Measurements from ENCODE around the gene LRRN4CL.

DNA sequence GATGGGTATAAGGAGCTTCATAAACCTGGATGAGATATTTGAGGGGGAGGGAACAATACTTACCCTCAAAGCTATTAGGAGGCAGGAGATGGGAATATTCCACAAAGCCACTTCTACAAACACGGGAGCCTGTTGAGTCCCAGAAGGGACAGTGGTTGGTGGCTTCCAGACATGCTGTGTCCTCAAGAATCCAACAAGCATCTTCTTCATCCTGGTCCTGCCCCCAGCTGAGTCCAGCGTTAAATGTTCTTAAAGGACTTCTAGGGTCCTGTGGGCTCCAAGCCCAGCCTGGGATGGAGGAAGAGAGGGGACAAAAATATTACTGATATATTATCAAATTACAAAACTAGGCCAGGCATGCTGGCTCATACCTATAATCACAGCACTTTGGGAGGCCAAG lies 21.9 kb downstream of the LRRN4CL start:
- TF ChIP-seq, protein P1, sequence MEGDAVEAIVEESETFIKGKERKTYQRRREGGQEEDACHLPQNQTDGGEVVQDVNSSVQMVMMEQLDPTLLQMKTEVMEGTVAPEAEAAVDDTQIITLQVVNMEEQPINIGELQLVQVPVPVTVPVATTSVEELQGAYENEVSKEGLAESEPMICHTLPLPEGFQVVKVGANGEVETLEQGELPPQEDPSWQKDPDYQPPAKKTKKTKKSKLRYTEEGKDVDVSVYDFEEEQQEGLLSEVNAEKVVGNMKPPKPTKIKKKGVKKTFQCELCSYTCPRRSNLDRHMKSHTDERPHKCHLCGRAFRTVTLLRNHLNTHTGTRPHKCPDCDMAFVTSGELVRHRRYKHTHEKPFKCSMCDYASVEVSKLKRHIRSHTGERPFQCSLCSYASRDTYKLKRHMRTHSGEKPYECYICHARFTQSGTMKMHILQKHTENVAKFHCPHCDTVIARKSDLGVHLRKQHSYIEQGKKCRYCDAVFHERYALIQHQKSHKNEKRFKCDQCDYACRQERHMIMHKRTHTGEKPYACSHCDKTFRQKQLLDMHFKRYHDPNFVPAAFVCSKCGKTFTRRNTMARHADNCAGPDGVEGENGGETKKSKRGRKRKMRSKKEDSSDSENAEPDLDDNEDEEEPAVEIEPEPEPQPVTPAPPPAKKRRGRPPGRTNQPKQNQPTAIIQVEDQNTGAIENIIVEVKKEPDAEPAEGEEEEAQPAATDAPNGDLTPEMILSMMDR (IDR thresholded peaks at IDR 0.05): no peak
- TF ChIP-seq POLR2A (IDR thresholded peaks at IDR 0.05): no peak
